Measurements from ENCODE around the gene PPFIBP1. TPM values are rescaled to one million over a fixed set of nuclear protein-coding genes. Genes with fewer than 3 reads are reported as not detected.
"Not testable (repeated sequence)": the region's sequence is repeated elsewhere in the genome, so short reads cannot be mapped to it uniquely, and the experiment has no call there.

PPFIBP1 gene
- total RNA-seq, 2 donors from 2014 or later, result 40.1 to 44.7 TPM

DNA sequence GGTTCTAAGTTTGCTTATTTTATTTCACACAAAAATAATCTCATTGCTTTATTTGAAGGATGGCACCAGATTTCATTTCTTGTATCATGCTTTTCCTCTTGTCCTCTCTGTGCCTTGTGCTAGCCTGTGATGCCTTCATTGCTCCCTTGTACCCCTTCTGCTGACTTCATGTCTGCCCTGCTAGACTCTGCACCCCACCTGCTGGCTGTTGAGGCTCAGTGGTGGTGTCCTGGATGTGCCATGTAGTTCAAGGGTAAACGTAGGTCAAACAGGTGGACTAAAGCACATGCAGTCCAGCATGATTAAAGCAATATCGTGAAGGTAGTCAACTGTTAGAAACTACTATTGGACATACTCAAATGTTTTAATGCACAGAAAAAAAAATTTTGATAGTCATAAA is 208.3 kb downstream of the PPFIBP1 start:
- no peaks in the 10 kb centered on the region for H3K36me3 ChIP-seq
- intact Hi-C loops (cut with DNase I), result loop anchor here (2.0 to 10.0 kb wide), 2 partner anchors 53 to 209 kb away; partner anchors contain the start of genes KLHL42 and MANSC4
- no peaks in the 10 kb centered on the region for H3K9me3 ChIP-seq
- no peaks in the 10 kb centered on the region for H3K27me3 ChIP-seq
- DNase-seq, result no peak
- no peak overlapping the region for H3K4me3 ChIP-seq
- no peak overlapping the region for H3K27ac ChIP-seq
- H3K4me1 ChIP-seq, result no peaks in the 10 kb centered on the region
- TF ChIP-seq, protein P1, sequence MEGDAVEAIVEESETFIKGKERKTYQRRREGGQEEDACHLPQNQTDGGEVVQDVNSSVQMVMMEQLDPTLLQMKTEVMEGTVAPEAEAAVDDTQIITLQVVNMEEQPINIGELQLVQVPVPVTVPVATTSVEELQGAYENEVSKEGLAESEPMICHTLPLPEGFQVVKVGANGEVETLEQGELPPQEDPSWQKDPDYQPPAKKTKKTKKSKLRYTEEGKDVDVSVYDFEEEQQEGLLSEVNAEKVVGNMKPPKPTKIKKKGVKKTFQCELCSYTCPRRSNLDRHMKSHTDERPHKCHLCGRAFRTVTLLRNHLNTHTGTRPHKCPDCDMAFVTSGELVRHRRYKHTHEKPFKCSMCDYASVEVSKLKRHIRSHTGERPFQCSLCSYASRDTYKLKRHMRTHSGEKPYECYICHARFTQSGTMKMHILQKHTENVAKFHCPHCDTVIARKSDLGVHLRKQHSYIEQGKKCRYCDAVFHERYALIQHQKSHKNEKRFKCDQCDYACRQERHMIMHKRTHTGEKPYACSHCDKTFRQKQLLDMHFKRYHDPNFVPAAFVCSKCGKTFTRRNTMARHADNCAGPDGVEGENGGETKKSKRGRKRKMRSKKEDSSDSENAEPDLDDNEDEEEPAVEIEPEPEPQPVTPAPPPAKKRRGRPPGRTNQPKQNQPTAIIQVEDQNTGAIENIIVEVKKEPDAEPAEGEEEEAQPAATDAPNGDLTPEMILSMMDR (IDR thresholded peaks at IDR 0.05), result peak; percentile 19
- H3K9ac ChIP-seq (ENCODE audit: low read depth in 2 of 2, low read length in 2 of 2), result no peak overlapping the region

DNA sequence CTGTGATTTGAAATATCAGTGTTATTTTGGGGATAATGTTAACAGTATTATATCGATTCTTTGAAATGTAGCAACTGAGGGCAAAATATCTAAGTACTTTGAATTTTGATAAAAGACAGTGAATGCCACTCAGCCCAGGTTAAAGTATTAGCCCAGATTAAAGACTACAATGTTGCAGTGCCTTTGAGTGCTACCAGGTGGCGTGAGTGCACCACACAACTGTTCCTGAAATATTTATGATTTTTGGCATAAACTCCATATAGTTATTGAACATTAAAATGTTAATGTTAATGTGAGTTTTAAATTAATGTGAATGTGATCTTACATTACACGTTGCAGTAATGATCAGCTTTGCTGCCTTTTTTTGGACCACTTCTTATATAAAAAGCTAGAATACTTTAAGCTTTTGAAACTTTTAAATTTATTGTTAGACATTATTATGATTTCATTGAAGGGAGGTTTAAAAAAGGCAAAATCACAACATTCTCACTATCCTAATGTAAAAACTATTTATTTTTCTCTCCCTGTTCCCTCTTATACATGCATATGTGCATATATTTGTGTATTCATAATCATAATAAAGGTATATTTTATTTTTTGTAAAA is 209.1 kb downstream of the PPFIBP1 start:
- no peaks in the 10 kb centered on the region for H3K27me3 ChIP-seq
- no peak overlapping the region for H3K4me3 ChIP-seq
- intact Hi-C loops (cut with DNase I), result loop anchor here (2.0 to 10.0 kb wide), 2 partner anchors 52 to 208 kb away; partner anchors contain the start of genes KLHL42 and MANSC4
- no peak for DNase-seq
- no peak overlapping the region for H3K9ac ChIP-seq (ENCODE audit: low read depth in 2 of 2, low read length in 2 of 2)
- H3K27ac ChIP-seq, result no peak overlapping the region
- no peaks in the 10 kb centered on the region for H3K4me1 ChIP-seq
- no peaks in the 10 kb centered on the region for H3K9me3 ChIP-seq
- no peaks in the 10 kb centered on the region for H3K36me3 ChIP-seq
- TF ChIP-seq, protein P1 (IDR thresholded peaks at IDR 0.05), result peak; percentile 74

DNA sequence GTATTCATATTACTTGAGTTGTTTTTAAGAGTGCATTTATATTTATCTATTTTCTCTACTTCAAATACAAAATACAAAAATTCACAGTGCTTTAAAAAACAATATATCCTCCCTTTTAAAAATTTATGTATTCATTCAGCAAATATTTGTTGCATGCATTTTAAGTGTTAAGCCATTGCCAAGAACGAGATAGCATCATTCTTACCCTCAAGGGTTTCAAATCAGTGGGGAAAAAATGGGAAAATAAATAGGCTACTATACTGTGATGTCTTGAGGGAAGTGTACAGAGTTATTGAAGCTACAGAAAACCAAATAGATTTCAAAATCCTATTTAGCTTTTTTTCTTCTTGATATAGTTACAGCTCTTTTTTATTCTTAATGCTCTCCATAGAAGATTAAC is 209.8 kb downstream of the PPFIBP1 start:
- Histone ChIP-seq H3K27me3 (no peaks in the 10 kb centered on the region), H3K27ac (no peak overlapping the region), H3K9me3 (no peaks in the 10 kb centered on the region), H3K36me3 (no peaks in the 10 kb centered on the region), H3K4me1 (no peaks in the 10 kb centered on the region), H3K9ac (ENCODE audit: low read depth in 2 of 2, low read length in 2 of 2) (no peak overlapping the region), H3K4me3 (no peak overlapping the region)
- intact Hi-C loops (cut with DNase I), result loop anchor here (2.0 to 10.0 kb wide), 2 partner anchors 51 to 207 kb away; partner anchors contain the start of genes KLHL42 and MANSC4
- DNase-seq, result no peak
- TF ChIP-seq, protein P1 (IDR thresholded peaks at IDR 0.05), result no peak

DNA sequence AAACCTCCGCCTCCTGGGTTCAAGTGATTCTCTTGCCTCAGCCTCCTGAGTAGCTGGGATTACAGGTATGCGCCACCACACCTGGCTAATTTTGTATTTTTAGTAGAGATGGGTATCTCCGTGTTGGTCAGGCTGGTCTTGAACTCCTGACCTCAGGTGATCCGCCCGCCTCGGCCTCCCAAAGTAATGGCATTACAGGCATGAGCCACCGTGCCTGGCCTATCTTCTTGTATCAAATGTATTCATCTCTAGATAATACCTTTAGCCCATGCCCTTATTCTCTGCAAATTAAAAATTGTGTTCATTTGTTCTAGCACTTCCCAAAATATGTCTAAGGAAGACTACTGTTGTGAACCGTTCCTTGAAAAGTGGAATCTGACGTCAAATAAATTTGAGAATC is 210.3 kb downstream of the PPFIBP1 start:
- not testable (repeated sequence) for H3K4me1 ChIP-seq; H3K36me3 ChIP-seq; H3K9me3 ChIP-seq; H3K9ac ChIP-seq (ENCODE audit: low read depth in 2 of 2, low read length in 2 of 2); H3K27ac ChIP-seq; H3K4me3 ChIP-seq; H3K27me3 ChIP-seq; DNase-seq
- intact Hi-C loops (cut with DNase I), result loop anchor here (10.0 kb wide), 1 partner anchor 50 kb away; the partner anchor contains the start of genes KLHL42 and MANSC4

DNA sequence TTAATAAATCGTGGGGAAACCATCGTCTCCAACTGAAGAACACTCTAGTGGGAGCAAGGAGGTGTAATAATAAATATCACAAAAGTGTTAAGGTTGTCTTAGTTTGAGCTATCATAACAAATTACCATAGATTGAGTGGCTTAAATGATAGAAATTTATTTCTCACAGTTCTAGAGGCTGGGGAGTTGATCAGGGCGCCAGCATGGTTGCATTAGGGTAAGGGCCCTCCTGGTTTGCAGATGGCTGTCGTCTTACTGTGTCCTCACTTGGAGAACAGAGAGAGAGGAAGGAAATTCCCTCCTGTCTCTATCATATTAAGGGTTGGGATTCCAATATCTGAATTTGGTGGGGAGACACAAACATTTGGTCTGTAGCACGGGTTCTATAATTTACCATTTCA is 219.6 kb downstream of the PPFIBP1 start:
- TF ChIP-seq, protein P1 (IDR thresholded peaks at IDR 0.05), result no peak
- Histone ChIP-seq H3K9me3 (no peaks in the 10 kb centered on the region), H3K4me1 (no peaks in the 10 kb centered on the region), H3K27me3 (no peaks in the 10 kb centered on the region), H3K4me3 (no peak overlapping the region), H3K9ac (ENCODE audit: low read depth in 2 of 2, low read length in 2 of 2) (no peak overlapping the region), H3K36me3 (no peaks in the 10 kb centered on the region), H3K27ac (no peak overlapping the region)
- intact Hi-C loops (cut with DNase I), result loop anchor here (5.0 kb wide), 1 partner anchor 74 kb away; no protein-coding TSS in a partner anchor
- DNase-seq, result no peak

Other genes starting within 250 kb of the PPFIBP1 start
- gene BMAL2, start 191.4 kb upstream of the PPFIBP1 start, total RNA-seq, result 10 to 100 TPM in 1 of 2 donors, 1 to 10 TPM in 1; 7.0 to 14.9 TPM
- gene SMCO2, start 77.5 kb upstream of the PPFIBP1 start, total RNA-seq, result under 1 TPM in 1 of 2 donors, not detected in 1; 0.21 TPM
- 10 to 100 TPM; 33.4 to 58.5 TPM for gene REP15, start 172.2 kb downstream of the PPFIBP1 start, total RNA-seq
- gene MRPS35, start 186.6 kb downstream of the PPFIBP1 start, total RNA-seq, result 10 to 100 TPM; 85.8 to 90.7 TPM

All from colonic mucosa (tissue), 4 donors.